Measurements from ENCODE around the gene MB. TPM values are rescaled to one million over a fixed set of nuclear protein-coding genes. Genes with fewer than 3 reads are reported as not detected.

MB gene
- total and polyA plus RNA-seq, 9 of the 15 experiments (the other 6 are each of a cell fraction or from before 2014, with no cell fraction given), result not detected

GRCh38 chr22:35586771-35587170 lies 30.4 kb downstream of the MB start:
- CTCF ChIA-PET (ENCODE audit: low intra/inter-chr PET ratio), result no interaction called here
- H3K4me3 ChIP-seq, result no peak overlapping the region
- no peak overlapping the region for H3K4me2 ChIP-seq (ENCODE audit: insufficient read depth, low read length)

More at GRCh38 chr22:35586771-35587170, 30.4 kb downstream of the MB start:
- Histone ChIP-seq H3K79me2 (ENCODE audit: control insufficient read depth, insufficient read depth, low read length) (no peaks in the 10 kb centered on the region), H4K20me1 (replicated peaks; ENCODE audit: control insufficient read depth, insufficient read depth, low read length) (no peaks in the 10 kb centered on the region), H3K4me1 (replicated peaks in 1 of 2; ENCODE audit: control insufficient read depth in 2 of 2, insufficient read depth in 2 of 2, low read length in 2 of 2) (peaks cover 5 to 6% of the 10 kb centered on the region in 2 experiments; a peak in 4 of 5 replicates), H3K9me1 (ENCODE audit: control insufficient read depth, insufficient read depth, low read length) (no peaks in the 10 kb centered on the region), H3K27me3 (ENCODE audit: control insufficient read depth in 2 of 2, insufficient read depth in 2 of 2, low read length in 2 of 2) (no peaks in the 10 kb centered on the region), H3K36me3 (ENCODE audit: control insufficient read depth, insufficient read depth, low read length) (no peaks in the 10 kb centered on the region), H3K9ac (ENCODE audit: insufficient read depth in 1 of 2, low read depth in 2 of 2, low read length in 2 of 2) (no peak overlapping the region), H3K27ac (ENCODE audit: extremely low read depth, low read depth, low read length) (no peak overlapping the region), H3K9me3 (replicated peaks; ENCODE audit: control insufficient read depth, insufficient read depth, low read depth, low read length) (no peaks in the 10 kb centered on the region), H2AFZ (ENCODE audit: low read depth, low read length) (no peak overlapping the region)
- DNase-seq (ENCODE audit: extremely low read depth in 1 of 4, low spot score in 3 of 4) (no peak), ATAC-seq (no peak), FAIRE-seq (no peak)
- BruUV-seq (replicated peaks), result no TSS peak
- TF ChIP-seq NCOA1 (IDR thresholded peaks at IDR 0.05; ENCODE audit: low read depth) (no peak), TAF9B (IDR thresholded peaks at IDR 0.05; ENCODE audit: partially characterized antibody) (no peak), FOXA1 (IDR thresholded peaks at IDR 0.05; ENCODE audit: borderline replicate concordance) (no peak), POLR2G (IDR thresholded peaks at IDR 0.05; ENCODE audit: low read depth, low read length) (no peak), EP300 (IDR thresholded peaks at IDR 0.05; ENCODE audit: low read length) (no peak), RUNX1 (IDR thresholded peaks at IDR 0.05; ENCODE audit: low read depth) (no peak), GTF2B (IDR thresholded peaks at IDR 0.05; ENCODE audit: extremely low read depth, insufficient read length) (no peak), ZBTB17 (CRISPR knock-in tag; IDR thresholded peaks at IDR 0.05) (no peak), ZNF140 (CRISPR knock-in tag; IDR thresholded peaks at IDR 0.05) (no peak), NBN (IDR thresholded peaks at IDR 0.05; ENCODE audit: low read depth) (no peak), XRCC4 (IDR thresholded peaks at IDR 0.05; ENCODE audit: extremely low read depth, insufficient read depth, insufficient read length) (no peak), DACH1 (IDR thresholded peaks at IDR 0.05; ENCODE audit: partially characterized antibody) (no peak), ZNF592 (IDR thresholded peaks at IDR 0.05) (no peak), XRCC3 (IDR thresholded peaks at IDR 0.05) (no peak), ZNF740 (CRISPR knock-in tag; IDR thresholded peaks at IDR 0.05) (no peak), ZNF740 (tag; IDR thresholded peaks at IDR 0.05) (no peak), RBFOX2 (IDR thresholded peaks at IDR 0.05; ENCODE audit: low read depth, low read length) (no peak)
- POLR2A ChIA-PET, result no interaction called here
- intact Hi-C loops (cut with micrococcal nuclease), result loop anchor here (5.0 to 10.0 kb wide), 2 partner anchors 36 to 92 kb away; no protein-coding TSS in a partner anchor
- in situ Hi-C loops (cut with MboI), result loop anchor here (5.0 kb wide), 1 partner anchor 94 kb away; no protein-coding TSS in a partner anchor
